Loucy (cell line): ENCODE measurements around the gene ZNF608.

Source experiments
- H2AFZ ChIP-seq: fragments of 200-600 bp; sonication (generic); 2 replicates; pipeline ENCODE4 v1.6.0; 2016; ENCODE audit warnings: antibody characterized with exemption, mild to moderate bottlenecking, low read length, moderate library complexity
- H3F3A ChIP-seq: fragments of 200-600 bp; 2 replicates; pipeline ENCODE4 v1.6.0; 2016; ENCODE audit warnings: antibody characterized with exemption, low read depth, mild to moderate bottlenecking
- H3K27me3 ChIP-seq: fragments of 200-600 bp; sonication (generic); 2 replicates; pipeline ENCODE4 v1.6.1; 2014; ENCODE audit warnings: low read length, mild to moderate bottlenecking; ENCODE audit not compliant: insufficient read depth, poor library complexity, severe bottlenecking
- H3K36me3 ChIP-seq: fragments of 200-600 bp; sonication (generic); 2 replicates; pipeline ENCODE4 v1.6.1; 2016; ENCODE audit warnings: low read length; ENCODE audit not compliant: insufficient read depth
- H3K4me1 ChIP-seq: fragments of 200-600 bp; sonication (generic); 2 replicates; pipeline ENCODE4 v1.5.1; 2014; ENCODE audit warnings: low read length, mild to moderate bottlenecking; ENCODE audit not compliant: insufficient read depth, poor library complexity, severe bottlenecking
- H3K4me2 ChIP-seq: fragments of 200-600 bp; sonication (generic); 2 replicates; pipeline ENCODE4 v1.6.0; 2014; ENCODE audit warnings: antibody characterized with exemption, low read length, low read depth, mild to moderate bottlenecking; ENCODE audit not compliant: poor library complexity, severe bottlenecking
- H3K4me3 ChIP-seq: fragments of 200-600 bp; sonication (generic); 2 replicates; pipeline ENCODE4 v1.5.1; 2014; ENCODE audit warnings: low read length, mild to moderate bottlenecking, mixed read lengths; ENCODE audit not compliant: poor library complexity, severe bottlenecking
- H3K79me2 ChIP-seq: fragments of 200-600 bp; sonication (generic); 2 replicates; pipeline ENCODE4 v1.6.1; 2014; ENCODE audit warnings: low read length; ENCODE audit not compliant: insufficient read depth
- H3K9ac ChIP-seq: fragments of 200-600 bp; sonication (generic); 2 replicates; pipeline ENCODE4 v1.6.0; 2014; ENCODE audit warnings: mild to moderate bottlenecking, low read depth, low read length, moderate library complexity; ENCODE audit not compliant: poor library complexity, severe bottlenecking
- H3K9me2 ChIP-seq: fragments of 200-600 bp; sonication (generic); replicated peaks from 2 replicates; pipeline ENCODE4 v1.6.1; 2016; ENCODE audit warnings: low read depth, low read length, mixed read lengths
- H3K9me3 ChIP-seq: fragments of 200-600 bp; sonication (generic); 2 replicates; pipeline ENCODE4 v1.6.1; 2014; ENCODE audit warnings: mild to moderate bottlenecking, antibody characterized with exemption, low read length, low read depth; ENCODE audit not compliant: insufficient read depth
- H4K20me1 ChIP-seq: fragments of 200-600 bp; sonication (generic); 2 replicates; pipeline ENCODE4 v1.6.0; 2014; ENCODE audit warnings: antibody characterized with exemption, low read length, mild to moderate bottlenecking; ENCODE audit not compliant: insufficient read depth, poor library complexity, severe bottlenecking
- CTCF ChIP-seq: fragments of 200-600 bp; sonication (generic); conservative IDR thresholded peaks from 2 replicates; pipeline ENCODE4 v1.5.1; 2014; ENCODE audit warnings: mild to moderate bottlenecking, antibody characterized with exemption, low read length
- EZH2phosphoT487 ChIP-seq: fragments of 200-600 bp; IDR thresholded peaks from 2 replicates; pipeline ENCODE4 v1.6.1; 2018; ENCODE audit warnings: antibody characterized with exemption, mild to moderate bottlenecking, moderate library complexity, borderline replicate concordance

The ZNF608 gene

GRCh38 chr5:124739634-124740025, 6.8 kb downstream of the ZNF608 start:
- Histone ChIP-seq H3K79me2 (no peaks in the 10 kb centered on the region), H3K4me2 (no peak overlapping the region)

DNA sequence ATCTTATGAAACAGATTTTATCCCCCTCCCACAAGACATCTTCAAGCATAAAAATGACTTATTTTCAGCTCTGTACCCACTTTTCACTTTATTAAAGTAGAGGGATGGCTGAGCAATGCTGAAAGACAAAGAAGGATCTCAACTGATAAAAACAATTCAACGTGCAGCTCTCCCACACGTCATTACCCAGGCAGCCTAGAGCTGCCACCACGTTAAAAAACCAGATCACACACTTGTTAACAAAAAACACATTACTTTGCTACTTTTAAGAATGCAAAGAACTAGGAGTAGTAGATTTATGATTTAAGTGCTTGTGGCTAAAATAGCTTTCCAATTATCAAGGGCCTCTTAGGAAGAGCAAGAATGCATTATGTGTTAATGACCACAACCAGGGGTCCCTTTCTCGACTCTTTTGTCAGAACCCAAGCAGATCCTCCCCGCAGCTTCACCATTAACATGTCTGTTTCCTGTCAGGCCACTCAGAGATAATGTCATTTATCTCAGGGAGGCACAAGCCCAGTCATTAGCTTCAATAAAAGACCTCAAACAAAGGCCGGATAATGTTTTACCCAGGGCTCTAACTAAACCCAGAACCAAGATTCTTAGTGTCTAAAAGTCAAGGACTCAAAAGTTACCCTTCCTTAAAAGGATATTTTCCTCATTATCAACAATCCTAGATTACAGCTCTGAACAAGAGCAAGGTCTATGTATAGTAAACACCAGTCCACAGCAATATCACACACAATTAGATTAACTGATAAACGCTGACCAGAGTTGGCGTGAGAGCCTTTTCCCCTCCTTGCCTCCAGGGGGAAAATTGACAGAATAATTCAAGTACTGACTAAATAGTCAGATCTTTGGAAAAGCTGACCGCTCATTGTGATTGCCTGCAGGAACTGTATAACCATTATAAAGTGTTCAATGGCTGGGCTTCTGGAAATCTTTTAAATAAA, 7.5 kb downstream of the ZNF608 start:
- Histone ChIP-seq H3K4me1 (no peaks in the 10 kb centered on the region), H3K4me2 (no peak overlapping the region), H2AFZ (no peak overlapping the region)

More at GRCh38 chr5:124739634-124740025, 6.8 kb downstream of the ZNF608 start:
- no peak for TF ChIP-seq EZH2phosphoT487
- TF ChIP-seq CTCF = no peak
- no peaks in the 10 kb centered on the region for H3K36me3 ChIP-seq
- H3F3A ChIP-seq = no peaks in the 10 kb centered on the region
- no peaks in the 10 kb centered on the region for H3K4me1 ChIP-seq
- H3K9me3 ChIP-seq = no peaks in the 10 kb centered on the region
- H3K4me3 ChIP-seq = no peak overlapping the region
- H2AFZ ChIP-seq = no peak overlapping the region
- H4K20me1 ChIP-seq = no peaks in the 10 kb centered on the region
- peaks cover 11% of the 10 kb centered on the region for H3K27me3 ChIP-seq
- H3K9ac ChIP-seq = no peak overlapping the region
- H3K9me2 ChIP-seq = no peaks in the 10 kb centered on the region

DNA sequence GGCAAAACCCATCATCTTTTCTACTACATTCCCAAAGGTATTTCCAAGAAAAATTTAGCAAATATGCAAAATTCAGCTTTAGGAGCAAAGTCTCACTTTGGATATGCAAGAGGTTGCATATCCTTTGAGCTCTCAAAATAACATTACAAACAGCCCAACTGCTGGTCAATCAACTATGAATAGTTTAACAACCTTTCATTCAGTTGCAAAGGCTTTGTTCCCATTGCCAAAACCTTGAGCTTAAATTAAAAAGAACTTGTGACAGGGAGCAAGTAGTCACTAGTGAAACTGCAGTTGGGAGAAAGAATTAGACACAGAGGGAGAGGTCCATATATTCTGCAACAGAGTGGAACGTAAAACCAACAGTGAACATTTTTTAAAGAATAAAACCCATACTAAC, 8.8 kb downstream of the ZNF608 start:
- no peak overlapping the region for H3K4me3 ChIP-seq
- no peaks in the 10 kb centered on the region for H4K20me1 ChIP-seq
- no peaks in the 10 kb centered on the region for H3K9me3 ChIP-seq
- H3K4me1 ChIP-seq = no peaks in the 10 kb centered on the region
- no peak for TF ChIP-seq CTCF
- TF ChIP-seq EZH2phosphoT487 = no peak
- H3K27me3 ChIP-seq = peaks cover 10% of the 10 kb centered on the region
- no peak overlapping the region for H3K9ac ChIP-seq
- H3K79me2 ChIP-seq = no peaks in the 10 kb centered on the region
- no peaks in the 10 kb centered on the region for H3F3A ChIP-seq
- H3K36me3 ChIP-seq = no peaks in the 10 kb centered on the region
- no peak overlapping the region for H3K4me2 ChIP-seq
- H3K9me2 ChIP-seq = no peaks in the 10 kb centered on the region
- no peak overlapping the region for H2AFZ ChIP-seq

More for the DNA sequence above, 7.5 kb downstream of the ZNF608 start:
- Histone ChIP-seq H3K9me3 (no peaks in the 10 kb centered on the region), H3K9me2 (no peaks in the 10 kb centered on the region), H3F3A (no peaks in the 10 kb centered on the region), H3K27me3 (peaks cover 11% of the 10 kb centered on the region), H3K9ac (no peak overlapping the region), H4K20me1 (no peaks in the 10 kb centered on the region), H3K36me3 (no peaks in the 10 kb centered on the region), H3K79me2 (no peaks in the 10 kb centered on the region), H3K4me3 (no peak overlapping the region)
- TF ChIP-seq EZH2phosphoT487 (no peak), CTCF (no peak)
